ENCODE measurements around the gene ALG9. TPM values are rescaled to one million over a fixed set of nuclear protein-coding genes. Genes with fewer than 3 reads are reported as not detected.

The ALG9 gene
- total RNA-seq, 4 donors from 2014 or later, result 26.7 to 33.9 (median 31.1) TPM

- H3K9me3 ChIP-seq, result no peaks in the 10 kb centered on the region
Measured at GRCh38 chr11:111871693-111872161, 346 bp upstream of the ALG9 start.

GRCh38 chr11:111870522-111870885 is 877 bp downstream of the ALG9 start:
- H3K27me3 ChIP-seq, result no peaks in the 10 kb centered on the region
- H3K36me3 ChIP-seq, result peaks cover 0 to 39% of the 10 kb centered on the region in 2 donors
- no peak for ATAC-seq
- peak overlapping the region; percentile 75 to 90 for H3K4me3 ChIP-seq
- H3K9me3 ChIP-seq, result no peaks in the 10 kb centered on the region
- no peak for TF ChIP-seq CTCF (IDR thresholded peaks at IDR 0.05)
- no peak for TF ChIP-seq EP300 (IDR thresholded peaks at IDR 0.05)
- TF ChIP-seq POLR2A (IDR thresholded peaks at IDR 0.05), result no peak
- TF ChIP-seq POLR2AphosphoS5 (IDR thresholded peaks at IDR 0.05), result no peak
- H3K4me1 ChIP-seq, result peaks cover 0 to 31% (median 2%) of the 10 kb centered on the region in 3 donors
- H3K27ac ChIP-seq, result peak overlapping the region; percentile 45 to 91 (median 90)

More at GRCh38 chr11:111871693-111872161, 346 bp upstream of the ALG9 start:
- ATAC-seq, result no peak
- H3K36me3 ChIP-seq, result peaks cover 0 to 31% of the 10 kb centered on the region in 2 donors
- peak overlapping the region; percentile 75 to 90 for H3K4me3 ChIP-seq
- TF ChIP-seq POLR2AphosphoS5 (IDR thresholded peaks at IDR 0.05), result no peak
- peak overlapping the region; percentile 45 to 91 (median 90) for H3K27ac ChIP-seq
- peaks cover 0 to 31% (median 2%) of the 10 kb centered on the region in 3 donors for H3K4me1 ChIP-seq
- H3K27me3 ChIP-seq, result no peaks in the 10 kb centered on the region
- 45 to 54% methylated on average over 5 of the region's 5 CpGs for WGBS, 2 donors (ENCODE audit: low coverage in 1 of 2)

GRCh38 chr11:111870113-111870512 is 1.3 kb downstream of the ALG9 start:
- 83% methylated on average over 1 of the region's 1 CpG; no CpG with 5 or more reads in 1 of the 2 donors for WGBS, 2 donors (ENCODE audit: low coverage in 1 of 2)
- Histone ChIP-seq H3K4me3 (peak overlapping the region; percentile 75 to 90), H3K27me3 (no peaks in the 10 kb centered on the region), H3K36me3 (peaks cover 0 to 39% of the 10 kb centered on the region in 2 donors), H3K27ac (no peak overlapping the region), H3K9me3 (no peaks in the 10 kb centered on the region), H3K4me1 (peaks cover 0 to 31% (median 2%) of the 10 kb centered on the region in 3 donors)
- ATAC-seq, result no peak
- TF ChIP-seq POLR2AphosphoS5 (IDR thresholded peaks at IDR 0.05) (no peak), CTCF (IDR thresholded peaks at IDR 0.05) (no peak), POLR2A (IDR thresholded peaks at IDR 0.05) (no peak), EP300 (IDR thresholded peaks at IDR 0.05) (no peak)

- TF ChIP-seq POLR2AphosphoS5 (IDR thresholded peaks at IDR 0.05), result no peak
- TF ChIP-seq EP300 (IDR thresholded peaks at IDR 0.05), result no peak
- Histone ChIP-seq H3K4me3 (no peak overlapping the region), H3K27me3 (no peaks in the 10 kb centered on the region), H3K27ac (no peak overlapping the region), H3K4me1 (no peaks in the 10 kb centered on the region), H3K9me3 (no peaks in the 10 kb centered on the region), H3K36me3 (peaks cover 3 to 95% of the 10 kb centered on the region in 2 donors)
- 88 to 92% methylated on average over 2 to 3 of the region's 3 CpGs for WGBS, 2 donors (ENCODE audit: low coverage in 1 of 2)
- no peak for ATAC-seq
Measured at GRCh38 chr11:111860257-111860656, 11.1 kb downstream of the ALG9 start.

GRCh38 chr11:111855506-111855905 is 15.9 kb downstream of the ALG9 start:
- H3K4me1 ChIP-seq, result no peaks in the 10 kb centered on the region
- TF ChIP-seq CTCF (IDR thresholded peaks at IDR 0.05), result no peak
- TF ChIP-seq POLR2A (IDR thresholded peaks at IDR 0.05), result no peak
- no peak for TF ChIP-seq POLR2AphosphoS5 (IDR thresholded peaks at IDR 0.05)
- no peak for TF ChIP-seq EP300 (IDR thresholded peaks at IDR 0.05)
- peaks cover 0 to 99% of the 10 kb centered on the region in 2 donors for H3K36me3 ChIP-seq
- H3K4me3 ChIP-seq, result no peak overlapping the region
- no peak overlapping the region for H3K27ac ChIP-seq
- no peaks in the 10 kb centered on the region for H3K9me3 ChIP-seq
- no peak for ATAC-seq
- no peaks in the 10 kb centered on the region for H3K27me3 ChIP-seq

GRCh38 chr11:111852103-111852502 is 19.3 kb downstream of the ALG9 start:
- ATAC-seq, result no peak
- Histone ChIP-seq H3K4me1 (peaks cover 0 to 2% (median 0%) of the 10 kb centered on the region in 3 donors), H3K27me3 (no peaks in the 10 kb centered on the region), H3K36me3 (peaks cover 0 to 99% of the 10 kb centered on the region in 2 donors), H3K9me3 (no peaks in the 10 kb centered on the region), H3K27ac (no peak overlapping the region), H3K4me3 (no peak overlapping the region)
- 80 to 82% methylated on average over 2 of the region's 2 CpGs for WGBS, 2 donors (ENCODE audit: low coverage in 1 of 2)
- TF ChIP-seq POLR2A (IDR thresholded peaks at IDR 0.05) (no peak), POLR2AphosphoS5 (IDR thresholded peaks at IDR 0.05) (no peak), CTCF (IDR thresholded peaks at IDR 0.05) (no peak), EP300 (IDR thresholded peaks at IDR 0.05) (no peak)
